Stimulated activated CD4-positive, alpha-beta T cell treated with anti-CD3 and anti-CD28 coated beads, Interleukin-15, amount 100 ng/mL, for 24 hours (primary cell): Measurements from ENCODE around the gene HOXD9.
A peak's percentile ranks its signal among the peaks of the same experiment; 100 is the strongest.

ENCODE experiments used
- DNase-seq: peaks from one replicate; pipeline ENCODE4 v3.0.0-alpha.2; 2020

HOXD9 gene

DNA sequence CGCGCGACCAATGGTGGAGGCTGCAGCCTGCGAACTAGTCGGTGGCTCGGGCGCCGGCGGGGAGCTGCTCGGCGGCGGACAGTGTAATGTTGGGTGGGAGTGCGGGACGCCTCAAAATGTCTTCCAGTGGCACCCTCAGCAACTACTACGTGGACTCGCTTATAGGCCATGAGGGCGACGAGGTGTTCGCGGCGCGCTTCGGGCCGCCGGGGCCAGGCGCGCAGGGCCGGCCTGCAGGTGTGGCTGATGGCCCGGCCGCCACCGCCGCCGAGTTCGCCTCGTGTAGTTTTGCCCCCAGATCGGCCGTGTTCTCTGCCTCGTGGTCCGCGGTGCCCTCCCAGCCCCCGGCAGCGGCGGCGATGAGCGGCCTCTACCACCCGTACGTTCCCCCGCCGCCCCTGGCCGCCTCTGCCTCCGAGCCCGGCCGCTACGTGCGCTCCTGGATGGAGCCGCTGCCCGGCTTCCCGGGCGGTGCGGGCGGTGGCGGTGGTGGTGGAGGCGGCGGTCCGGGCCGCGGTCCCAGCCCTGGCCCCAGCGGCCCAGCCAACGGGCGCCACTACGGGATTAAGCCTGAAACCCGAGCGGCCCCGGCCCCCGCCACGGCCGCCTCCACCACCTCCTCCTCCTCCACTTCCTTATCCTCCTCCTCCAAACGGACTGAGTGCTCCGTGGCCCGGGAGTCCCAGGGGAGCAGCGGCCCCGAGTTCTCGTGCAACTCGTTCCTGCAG, at the start of gene HOXD9:
Gene HOXD9, plus strand, starts transcription at position 37 of the 728 bp plus-strand sequence. Its CDS starts 50 bp downstream, at position 87.
- no peak for DNase-seq

DNA sequence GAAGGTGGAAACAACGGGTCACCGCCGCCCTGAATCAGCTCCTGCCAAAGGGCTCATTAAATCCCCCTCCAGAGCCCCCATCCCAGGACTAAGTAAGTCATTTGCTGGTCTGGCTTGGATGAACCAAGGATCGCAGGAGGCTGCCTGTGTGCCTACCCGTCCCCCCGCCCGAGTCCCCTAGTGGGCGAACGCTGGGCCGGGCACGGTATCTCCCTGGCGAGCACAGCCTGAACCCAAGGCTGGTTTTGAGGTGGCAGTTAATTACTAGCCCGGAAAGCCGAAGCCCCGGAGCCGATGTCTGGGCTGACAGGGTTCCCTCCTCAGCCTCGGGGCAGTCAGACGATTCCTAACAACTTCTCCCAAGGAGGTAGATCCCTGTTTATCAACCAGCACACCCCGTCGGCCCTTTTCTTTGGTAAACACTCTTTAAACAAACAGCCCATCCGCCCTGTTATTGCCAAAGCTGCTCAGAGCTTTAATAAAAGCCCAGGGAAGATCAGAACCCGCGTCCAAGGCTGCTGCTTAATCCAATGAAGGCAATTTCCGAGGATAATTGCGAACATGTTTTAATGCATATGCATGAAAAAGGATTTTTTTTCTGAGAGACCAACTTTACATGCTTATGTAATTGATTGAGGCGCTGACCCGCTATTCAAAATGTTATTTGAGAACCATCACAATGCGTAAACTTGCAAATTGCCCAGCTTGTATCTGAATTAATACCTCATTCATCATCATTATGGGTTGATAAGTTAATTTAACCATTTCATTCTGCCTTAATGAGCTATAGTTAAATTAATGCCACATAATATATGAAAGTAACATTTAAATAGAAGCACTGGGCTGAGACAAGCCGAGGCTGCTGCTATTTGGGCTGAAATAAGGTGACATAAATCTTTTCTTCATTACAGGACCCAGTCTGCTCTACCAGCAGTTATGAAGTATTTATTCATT, 49.3 kb upstream of the HOXD9 start:
- DNase-seq, result no peak

DNA sequence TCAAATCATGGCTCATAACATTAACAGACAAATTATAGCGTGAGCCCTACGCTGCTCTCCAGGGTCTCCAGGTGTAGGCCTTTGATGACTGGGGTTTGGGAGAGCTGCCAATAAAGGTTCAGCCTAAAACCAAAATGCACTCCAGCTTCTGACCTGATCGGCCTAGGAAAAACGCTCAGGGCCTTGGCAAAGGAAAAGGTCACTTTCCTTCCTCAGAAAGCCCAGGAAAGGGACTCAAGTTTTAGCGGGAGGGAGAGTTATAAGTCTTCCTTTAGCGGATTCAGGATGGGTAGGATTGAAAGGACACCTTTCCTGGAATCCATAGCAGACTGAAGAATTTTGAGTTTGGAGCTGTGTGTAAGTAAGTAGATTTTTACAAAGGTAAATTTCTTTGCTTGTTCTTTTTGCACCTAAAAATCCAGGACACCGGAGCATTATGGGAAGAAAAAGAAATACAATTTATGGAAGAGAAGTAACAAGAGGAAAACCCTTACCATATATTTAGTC, 47.5 kb upstream of the HOXD9 start:
- no peak for DNase-seq

DNA sequence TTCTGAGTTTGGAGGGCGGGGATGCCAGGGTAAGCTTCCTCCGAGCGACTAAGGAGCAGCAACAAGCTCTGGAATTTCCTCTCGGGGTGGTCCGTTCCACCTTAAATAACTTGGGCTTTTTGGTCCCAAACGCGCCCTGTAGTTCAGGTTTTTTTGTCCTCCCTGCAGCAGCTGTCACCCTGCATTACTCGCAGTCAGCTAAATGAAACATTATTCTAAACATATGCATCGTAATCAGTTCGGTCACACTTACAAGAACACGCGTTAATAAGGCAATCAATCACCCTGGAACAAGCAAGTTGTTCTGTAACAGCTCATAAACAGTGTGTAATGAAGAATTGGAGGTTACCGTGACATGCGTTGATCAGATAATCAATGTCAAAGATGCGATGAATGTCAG, 47.0 kb upstream of the HOXD9 start:
- no peak for DNase-seq

DNA sequence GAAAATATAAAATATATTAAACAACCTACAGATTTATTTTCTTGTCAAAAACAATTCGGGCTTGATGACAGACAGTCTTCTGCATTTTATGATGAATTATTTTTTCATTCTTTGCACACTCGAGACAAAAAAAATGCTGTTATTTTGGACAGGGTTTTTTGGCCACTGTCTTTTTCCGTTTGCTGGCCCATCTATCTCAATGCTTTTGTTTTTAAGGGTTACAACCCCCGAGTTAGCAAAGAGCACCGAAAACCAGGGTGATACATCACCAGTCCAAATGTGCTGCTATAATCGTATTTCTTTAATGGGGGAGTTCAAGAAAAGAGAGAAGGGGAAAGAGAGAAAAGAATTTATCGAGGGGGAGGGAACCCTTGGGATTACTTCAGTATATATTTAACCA, 46.5 kb upstream of the HOXD9 start:
- DNase-seq, result no peak

DNA sequence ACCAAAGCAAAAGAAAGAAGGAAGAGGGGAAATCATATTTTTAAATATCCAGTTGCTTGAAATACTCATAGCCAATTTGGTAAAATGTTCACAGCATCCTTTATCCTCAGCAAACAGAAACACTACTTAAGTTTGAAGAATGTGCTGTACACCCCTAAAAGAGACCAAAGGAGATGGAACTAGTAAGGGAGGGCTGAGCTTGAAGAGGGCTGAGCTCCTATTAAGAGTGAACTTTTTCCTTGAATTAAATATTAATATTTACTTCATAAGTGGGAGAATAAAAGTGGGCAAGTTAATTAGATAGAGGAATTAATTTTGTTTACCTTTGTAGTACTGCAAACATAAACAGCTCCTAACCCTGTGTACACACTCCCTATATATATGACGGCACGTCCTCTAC, 45.7 kb upstream of the HOXD9 start:
- no peak for DNase-seq

DNA sequence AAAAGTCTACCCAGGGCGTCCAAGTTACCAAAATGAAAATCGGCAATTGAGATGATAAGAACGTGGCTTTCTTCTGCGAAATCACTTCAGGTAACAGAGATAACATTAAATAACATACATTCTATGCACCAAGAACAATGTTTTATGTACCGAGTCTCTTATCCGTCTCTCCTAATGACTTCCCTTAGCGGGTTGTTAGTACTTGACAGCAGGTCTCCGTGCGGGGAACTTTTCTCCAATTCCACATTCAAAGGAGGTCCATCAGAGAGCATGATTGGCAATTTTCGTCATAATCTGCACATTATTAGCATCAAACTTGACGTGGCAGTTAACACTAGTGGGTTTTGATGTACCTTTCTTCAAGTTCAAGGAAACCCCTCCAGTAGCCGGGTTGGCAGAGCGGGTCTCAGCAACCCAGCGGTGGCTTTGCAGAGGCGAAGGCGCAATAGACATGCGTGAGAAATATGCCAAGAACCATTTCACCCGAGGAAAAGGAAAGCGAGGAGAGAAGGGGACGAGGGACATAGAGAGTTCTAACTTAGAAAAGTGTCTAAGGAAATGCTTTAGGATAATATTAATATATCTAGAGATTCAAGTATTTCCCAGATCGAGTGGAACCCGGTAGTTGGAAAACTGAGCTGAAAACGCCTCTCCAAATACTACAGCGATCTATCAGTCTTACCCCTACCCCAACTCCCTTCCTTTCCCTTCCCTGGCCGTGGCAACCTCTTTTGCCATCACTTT, 43.8 kb upstream of the HOXD9 start:
- DNase-seq, result no peak

DNA sequence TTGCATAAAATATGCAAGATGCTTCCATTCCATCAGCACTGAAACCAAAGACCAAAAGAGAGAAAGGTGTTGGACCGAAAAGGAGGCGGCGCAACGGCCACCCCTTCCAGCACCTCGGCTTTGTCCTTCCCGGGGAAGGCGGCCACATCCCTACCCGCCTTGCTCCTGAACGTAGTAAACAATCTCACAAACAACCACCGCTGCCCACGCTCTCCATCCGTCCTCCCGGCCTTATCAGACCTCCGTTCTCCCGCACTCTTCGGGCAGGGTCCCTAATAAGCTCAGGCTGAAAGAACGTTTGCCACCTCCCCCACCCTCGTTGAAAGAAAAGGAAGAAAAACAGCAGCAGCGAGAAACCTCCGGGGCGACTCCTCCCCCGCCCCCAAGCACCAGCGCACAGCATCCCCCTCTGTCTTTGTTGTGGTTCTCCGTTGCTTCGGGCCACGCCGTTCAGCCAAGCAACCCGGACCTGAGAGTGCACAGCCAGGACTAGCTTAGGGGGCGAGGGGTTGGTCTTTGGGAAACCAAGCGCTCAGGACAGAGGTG, 43.2 kb upstream of the HOXD9 start:
- DNase-seq, result no peak

DNA sequence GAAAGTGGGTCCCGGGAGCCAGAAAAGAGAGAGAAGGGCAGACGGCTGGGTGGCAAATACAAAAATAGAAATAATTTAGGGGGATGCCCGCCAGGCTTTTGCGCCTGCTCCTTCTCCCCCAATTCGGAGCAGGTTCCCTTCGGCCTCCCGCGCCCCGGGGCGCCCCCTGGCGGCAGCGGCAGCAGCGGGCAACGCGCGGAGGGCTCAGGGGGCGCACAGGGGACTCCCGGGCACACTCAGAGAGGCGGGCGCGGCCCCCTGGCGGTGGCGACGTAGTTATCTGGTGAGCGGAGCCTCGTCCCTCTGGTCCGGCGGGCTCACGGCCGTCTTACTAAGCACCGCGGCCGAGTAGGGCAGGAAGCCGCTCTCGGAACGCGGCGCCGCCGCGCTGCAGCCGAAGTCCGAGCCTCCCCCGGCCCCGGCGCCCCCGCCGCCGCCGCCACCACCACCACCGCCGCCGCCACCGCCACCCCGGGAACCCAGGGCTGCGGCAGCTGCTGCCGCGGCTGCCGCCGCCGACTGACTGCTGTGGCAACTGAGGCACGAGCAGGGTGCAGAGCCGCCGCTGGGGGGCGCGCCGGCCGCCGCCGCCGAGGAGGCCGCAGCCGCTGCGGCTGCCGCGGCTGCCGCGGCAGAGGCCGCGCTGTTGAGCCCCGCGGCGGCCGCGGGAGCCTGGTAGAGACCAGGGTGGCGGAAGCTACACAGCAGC, 42.5 kb upstream of the HOXD9 start:
- peak; percentile 46 for DNase-seq

DNA sequence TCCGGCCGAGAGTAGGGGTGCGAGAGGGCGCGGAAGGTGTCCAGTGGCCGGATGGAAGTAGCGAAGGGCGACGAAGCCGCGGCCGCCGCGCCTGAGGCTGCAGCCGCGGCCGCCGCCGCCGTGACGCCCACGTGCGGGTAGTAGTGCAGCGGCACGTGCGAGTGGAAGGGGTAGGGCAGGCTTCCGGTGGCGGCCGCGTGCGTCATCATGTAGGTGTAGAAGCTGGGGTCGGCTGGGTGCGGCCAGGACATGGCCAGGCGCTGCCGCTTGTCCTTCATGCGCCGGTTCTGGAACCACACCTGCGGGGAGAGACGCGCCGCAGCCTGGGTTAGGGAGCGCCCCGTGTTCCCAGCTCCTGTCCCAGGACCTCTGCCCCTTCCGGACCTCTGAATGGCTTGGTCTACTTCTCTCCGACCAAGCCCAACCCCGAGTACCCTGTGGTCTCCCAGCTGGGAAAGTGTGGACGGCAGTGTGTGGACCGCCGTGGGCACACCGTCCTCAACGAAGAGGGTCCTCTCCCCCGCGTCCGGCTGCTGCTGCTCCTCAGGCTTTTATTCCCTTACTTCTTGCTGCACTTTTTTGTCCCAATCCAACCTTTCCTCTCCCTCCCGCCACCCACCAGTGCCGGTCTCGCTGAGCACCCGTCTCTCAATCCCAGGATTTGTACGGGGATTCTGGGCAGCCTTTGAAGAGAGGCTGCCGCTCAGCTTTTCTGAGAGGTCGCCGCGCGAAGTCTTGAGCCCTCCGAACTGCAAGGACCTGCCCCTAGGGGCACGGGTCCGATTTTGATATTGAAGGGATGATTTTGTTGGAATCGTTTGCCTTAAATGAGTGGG, 41.8 kb upstream of the HOXD9 start:
- DNase-seq, result peak; percentile 42

DNA sequence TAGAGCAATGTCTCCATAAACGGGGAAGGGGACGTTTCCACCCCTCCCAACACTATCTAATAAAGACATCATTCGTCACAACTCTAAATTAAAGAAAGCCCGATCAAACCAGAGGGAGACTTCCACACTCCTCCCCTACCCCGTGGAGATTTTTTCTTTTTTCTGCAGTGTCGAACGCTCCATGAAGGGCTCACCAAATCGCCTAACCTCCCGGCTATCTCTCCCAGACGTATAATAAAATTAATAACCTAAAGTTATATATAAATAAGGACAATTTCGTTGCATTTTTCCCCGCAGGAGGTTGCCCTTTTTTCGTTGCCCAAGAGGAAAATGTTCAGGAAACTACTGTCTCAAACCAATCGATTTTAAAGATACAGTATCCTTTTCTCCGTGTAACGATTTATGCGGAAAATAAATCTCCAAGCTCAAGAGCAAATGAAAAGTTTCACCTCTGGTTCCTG, 41.1 kb upstream of the HOXD9 start:
- no peak for DNase-seq

DNA sequence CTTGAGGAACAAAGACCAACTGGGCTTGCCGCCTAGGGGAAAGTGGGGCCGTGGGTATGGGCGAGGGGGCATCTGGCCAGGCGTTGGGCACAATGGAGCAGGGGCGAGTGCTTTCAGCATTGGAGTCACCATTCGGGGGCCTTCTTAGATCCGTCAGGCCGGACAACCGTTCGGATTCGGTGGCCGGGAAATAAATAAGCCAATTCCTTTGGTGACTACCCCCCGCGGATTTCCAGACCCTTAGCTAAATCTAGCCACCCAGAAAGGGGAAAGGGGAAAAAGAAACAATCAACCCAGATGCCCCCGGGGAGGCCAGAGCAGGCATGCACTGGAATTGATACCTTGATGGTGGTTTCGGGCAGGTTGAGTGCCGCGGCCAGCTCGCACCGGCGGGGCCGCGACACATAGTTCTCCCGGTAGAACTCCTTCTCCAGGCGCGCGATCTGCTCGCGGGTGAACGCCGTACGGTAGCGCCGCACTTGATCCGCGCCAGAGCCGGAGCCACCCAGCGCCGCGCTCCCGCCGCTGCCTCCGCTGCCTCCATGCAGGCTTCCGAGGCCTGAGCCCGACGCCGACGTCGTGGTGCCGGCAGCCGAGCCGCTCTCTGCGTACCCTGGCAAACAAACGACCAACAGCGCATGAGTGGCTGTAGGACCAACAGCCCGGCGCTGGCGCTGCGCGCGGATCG, 40.5 kb upstream of the HOXD9 start:
- DNase-seq, result peak; percentile 27

DNA sequence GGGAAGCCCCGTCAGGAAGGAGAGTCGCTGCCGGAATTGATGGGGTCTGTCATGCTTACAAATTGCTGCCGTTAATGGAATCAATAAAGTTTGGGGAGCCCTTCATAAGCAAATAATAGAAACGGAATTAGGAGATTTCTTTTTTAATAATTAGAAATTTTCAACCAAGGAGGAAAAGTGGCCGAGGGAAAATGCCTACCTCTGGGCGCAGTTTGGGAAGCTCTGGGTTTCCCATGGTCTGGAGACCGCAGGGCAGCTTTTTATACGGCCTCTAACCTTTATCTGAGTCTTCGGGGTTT, 40.0 kb upstream of the HOXD9 start:
- DNase-seq, result no peak

DNA sequence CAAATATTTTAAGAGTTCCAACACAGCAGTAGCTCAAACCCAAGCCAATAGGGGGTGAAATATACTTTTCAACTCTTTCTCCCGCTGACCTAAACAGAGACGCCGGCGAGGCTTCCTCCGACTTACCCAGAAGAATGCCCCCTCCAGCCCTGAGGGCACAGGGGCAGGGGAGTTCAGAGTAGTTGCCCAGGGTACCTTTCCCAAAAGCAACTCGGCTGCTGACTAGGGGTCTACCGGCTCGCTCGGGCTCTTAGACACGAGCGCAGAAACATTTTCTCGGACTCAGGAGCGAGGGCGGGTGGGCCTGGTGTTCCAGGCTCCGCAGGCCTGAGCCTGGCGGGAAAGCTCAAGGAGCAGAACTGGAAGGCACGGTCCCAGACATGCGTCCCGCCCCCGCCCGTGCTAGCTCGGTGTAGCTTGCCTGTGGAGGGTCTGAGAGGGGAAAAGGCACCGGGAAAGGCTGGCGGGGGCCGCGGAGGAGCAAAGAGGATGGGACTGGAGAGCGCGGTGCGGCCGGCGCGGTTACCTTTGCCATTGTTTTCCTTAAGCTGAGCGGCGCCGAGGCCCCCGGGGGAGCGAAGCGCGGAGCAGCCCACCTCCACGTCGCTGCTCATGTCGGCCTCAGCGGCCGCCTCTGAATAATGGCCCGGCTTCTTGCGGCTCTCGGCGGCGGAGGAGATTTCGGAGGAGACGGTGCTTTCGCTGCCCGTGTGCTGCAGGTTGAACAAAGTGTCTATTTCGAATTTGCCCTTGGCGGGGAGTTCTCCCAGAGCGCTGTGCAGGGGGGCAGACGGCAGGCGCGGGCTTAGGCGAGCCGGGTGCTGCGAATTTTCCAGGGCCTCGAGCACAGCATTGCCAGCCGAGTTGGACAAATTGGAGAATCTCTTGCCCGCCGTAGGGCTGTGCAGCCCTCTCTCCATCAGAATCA, 39.4 kb upstream of the HOXD9 start:
- no peak for DNase-seq

DNA sequence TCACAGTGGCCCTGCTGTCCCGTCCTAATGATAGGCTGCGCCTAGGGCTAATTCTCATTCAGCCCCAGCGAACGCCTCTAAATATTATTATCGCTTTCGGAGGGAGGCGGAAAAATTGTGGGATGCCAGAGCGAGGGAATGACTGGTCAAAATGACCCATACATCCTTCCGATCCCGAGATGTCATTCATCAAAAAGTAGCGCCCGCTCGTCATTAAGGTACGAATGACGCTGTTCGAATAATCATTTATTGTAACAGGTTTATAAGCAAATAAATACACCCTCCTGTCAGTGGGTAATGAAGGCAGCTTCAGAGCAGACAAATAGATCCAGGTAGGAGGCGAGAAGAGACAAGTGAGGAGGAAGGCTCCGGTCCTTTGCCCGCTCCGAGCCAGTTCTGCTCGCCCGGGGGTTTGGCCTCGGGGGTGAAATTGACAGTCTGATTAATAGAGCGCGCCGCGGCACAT, 38.7 kb upstream of the HOXD9 start, which contains the start of gene EVX2:
Gene EVX2, minus strand, starts transcription at position 167 of the 466 bp plus-strand sequence. CDS start 186 bp downstream, outside the sequence.
- DNase-seq, result no peak

DNA sequence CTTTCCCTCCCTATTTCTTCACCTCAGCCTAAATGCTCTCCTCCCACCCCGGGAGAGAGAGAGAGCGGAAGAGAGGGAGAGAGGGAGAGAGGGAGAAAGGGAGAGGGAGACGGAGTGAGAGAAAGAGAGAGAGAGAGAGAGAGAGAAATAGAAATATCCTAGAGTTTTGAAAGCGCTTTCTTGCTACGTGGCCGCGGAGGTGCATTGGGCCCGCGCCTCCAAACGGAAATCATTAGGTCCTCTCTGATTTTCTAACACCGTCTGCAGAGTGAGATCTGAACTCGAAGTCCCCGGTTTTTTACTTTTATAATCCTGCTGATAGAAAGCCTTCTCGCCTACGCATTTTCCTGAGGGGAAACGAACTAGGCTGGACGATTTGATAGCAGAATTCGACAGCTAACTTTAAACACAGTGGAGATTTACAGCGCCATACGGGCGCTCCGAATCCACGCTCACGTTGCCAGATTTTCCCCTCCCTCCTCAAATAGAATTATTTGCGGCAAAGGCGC, 37.9 kb upstream of the HOXD9 start:
- DNase-seq, result no peak

DNA sequence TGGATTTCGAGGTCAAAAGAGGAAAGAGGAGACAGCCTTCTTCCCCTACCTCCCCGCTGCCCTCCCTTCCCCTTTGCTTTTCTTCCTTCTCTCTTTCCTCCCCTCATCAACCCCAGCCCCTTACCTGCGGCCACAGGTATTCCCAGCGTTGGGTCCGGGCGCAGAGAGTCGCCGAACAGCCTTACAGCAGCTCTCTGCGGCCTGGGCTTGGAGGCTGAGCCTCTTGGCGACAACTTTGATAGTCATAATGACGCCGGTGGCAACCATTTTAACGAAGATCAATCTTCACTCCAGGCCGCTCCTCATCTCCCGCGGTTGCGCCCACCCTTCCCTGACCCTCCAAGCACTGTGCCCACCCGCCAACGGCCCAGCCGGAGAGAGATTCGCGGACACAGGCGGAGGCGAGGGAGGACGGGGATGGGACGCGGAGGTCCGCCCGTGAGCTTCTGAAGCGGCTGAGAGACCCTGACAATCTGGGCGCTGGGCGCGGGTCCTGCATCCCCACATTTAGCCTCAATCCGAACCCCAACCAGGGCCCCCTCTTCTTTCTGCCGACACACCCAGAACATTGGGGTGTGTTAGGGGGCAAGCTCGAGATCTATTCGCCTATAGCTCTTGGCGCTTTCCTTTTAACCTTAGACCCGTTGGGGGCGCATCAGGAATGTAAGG, 37.3 kb upstream of the HOXD9 start:
- no peak for DNase-seq
